HG02884 (cell line): Measurements from ENCODE around the gene ZNF592.

ENCODE experiments used
- ATAC-seq: cut with Tn5 transposase; IDR thresholded peaks from one replicate; pipeline ENCODE4 v1.9.1; 2021; ENCODE audit warnings: mild to moderate bottlenecking, moderate library complexity; ENCODE audit not compliant: unreplicated experiment

Gene ZNF592

DNA sequence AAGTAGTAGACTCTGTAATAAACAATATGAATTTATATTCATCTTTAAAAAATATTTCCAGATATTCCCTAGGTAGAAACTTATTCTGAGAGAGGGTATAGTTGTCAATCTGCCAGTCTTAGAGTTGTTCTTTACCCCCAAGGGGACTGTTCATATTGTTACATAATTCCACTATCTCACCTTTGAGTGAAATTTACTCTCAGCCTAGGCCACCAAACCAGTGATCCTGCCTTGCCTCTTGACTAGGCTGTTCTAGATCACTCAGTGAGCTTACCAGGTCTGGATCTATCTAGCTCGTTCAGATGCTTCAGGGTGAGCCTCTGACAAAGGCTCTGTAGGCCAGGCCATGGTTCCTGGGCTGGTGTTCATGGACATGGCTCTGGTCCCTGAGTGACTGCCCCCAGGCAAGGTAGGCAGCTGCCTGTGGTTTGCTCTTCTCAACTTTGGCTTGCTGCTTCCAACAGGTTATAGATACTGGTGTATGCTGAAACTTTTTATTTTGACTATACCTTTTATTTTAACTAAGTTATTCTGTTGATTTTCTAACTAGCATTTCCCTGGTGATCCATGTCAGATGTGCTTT is 27.6 kb downstream of the ZNF592 start:
- no peak for ATAC-seq

DNA sequence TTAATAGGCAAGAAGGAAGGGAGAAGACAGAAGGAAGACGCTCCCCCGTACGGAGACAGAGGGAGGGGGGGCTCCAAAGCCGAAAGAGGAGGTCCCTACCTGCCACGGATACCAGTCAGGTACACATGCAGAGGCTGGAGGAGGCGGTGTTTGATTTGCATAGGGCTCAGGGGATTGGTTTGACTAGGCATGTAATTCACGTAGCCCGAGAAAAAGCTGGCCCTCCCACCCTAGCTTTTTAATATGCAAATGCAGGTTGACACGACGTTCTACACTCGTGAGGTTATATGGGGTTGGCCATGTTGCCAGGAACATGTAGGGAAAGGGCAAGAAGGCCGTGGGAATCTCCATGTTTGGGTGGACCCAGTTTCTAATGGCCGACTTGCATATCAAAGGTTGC is 29.8 kb downstream of the ZNF592 start:
- no peak for ATAC-seq

DNA sequence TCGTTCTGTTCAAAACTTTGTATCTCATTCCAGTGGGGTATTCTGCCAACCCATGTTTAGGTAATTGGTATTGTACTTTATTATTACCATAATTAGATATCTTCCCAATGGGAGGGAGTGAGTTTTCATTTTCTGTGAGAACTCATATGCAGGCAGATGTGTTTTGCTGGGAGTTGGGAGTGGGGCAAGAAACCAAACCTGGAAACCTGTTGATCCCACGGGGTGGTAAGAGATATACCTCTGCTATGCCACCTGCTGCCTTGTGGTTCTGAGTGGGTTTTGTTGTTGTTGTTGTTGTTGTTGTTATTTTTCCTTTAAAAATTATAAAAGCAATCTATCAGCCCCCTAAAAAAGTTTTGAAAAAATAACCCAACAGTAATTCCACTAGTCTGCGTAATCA is 32.1 kb downstream of the ZNF592 start:
- ATAC-seq: no peak

DNA sequence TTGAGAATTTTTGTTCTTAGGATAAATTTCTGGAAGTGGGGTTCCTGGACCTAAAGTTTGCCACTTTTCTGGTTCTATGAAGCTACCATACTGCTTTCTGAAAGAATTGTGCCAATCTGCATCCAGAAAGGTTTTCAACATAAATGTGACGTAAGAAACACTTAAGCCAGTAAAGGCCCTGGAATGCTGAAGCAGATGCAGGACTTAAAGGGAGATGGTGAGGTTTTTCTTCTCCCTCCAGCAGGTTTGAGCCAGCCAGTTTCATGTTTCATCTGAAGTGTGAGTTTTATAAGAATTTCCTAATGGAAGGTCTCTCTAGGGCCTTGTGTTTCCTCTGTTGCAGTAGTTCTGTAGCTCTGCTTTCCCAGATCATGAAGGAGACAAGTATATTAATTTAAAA is 33.1 kb downstream of the ZNF592 start:
- ATAC-seq: no peak

DNA sequence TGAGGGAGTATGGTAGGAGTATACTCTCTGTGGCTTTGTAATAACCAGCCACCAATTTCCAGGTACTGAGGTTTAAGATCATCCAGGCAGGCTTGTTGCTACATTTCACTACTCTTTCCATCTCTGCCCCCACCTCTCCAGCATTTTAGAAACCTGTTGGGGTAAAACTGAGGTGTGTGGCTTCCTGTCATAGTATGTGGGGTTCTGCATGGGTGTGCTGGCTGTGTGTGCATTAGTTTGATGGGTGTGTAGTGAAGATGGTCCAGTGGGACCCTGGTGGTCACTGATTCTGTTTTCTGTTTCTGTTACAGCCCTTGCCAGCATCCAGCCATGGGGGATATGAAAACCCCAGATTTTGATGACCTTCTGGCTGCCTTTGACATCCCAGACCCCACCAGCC is 34.0 kb downstream of the ZNF592 start:
- ATAC-seq: no peak

DNA sequence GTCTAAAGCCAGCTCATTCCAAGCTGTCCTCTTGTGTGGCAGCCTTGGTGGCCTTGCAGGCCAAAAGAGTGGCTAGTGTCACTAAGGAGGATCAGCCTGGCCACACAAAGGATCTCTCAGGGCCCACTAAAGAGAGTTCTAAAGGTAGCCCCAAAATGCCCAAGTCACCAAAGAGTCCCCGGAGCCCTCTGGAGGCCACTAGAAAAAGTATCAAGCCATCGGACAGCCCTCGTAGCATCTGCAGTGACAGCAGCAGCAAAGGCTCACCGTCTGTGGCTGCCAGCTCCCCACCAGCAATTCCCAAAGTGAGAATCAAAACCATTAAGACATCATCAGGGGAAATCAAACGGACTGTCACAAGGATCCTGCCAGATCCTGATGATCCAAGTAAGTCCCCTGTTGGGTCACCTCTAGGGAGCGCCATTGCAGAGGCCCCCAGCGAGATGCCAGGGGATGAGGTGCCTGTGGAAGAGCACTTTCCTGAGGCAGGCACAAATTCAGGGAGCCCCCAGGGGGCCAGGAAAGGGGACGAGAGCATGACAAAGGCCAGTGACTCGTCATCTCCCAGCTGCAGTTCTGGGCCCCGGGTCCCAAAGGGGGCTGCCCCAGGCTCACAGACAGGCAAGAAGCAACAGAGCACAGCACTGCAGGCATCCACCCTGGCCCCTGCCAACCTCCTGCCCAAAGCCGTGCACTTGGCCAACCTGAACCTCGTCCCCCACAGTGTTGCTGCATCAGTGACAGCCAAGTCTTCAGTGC is 35.3 kb downstream of the ZNF592 start:
- ATAC-seq: no peak

DNA sequence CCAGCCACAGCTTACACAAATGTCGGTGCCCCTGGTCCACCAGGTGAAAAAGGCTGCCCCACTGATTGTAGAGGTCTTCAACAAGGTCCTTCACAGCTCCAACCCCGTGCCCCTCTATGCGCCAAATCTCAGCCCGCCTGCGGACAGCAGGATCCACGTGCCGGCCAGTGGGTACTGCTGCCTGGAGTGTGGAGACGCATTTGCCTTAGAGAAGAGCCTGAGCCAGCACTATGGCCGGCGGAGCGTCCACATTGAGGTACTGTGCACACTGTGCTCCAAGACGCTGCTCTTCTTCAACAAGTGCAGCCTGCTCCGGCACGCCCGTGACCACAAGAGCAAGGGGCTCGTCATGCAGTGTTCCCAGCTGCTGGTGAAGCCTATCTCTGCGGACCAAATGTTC is 35.9 kb downstream of the ZNF592 start:
- no peak for ATAC-seq

DNA sequence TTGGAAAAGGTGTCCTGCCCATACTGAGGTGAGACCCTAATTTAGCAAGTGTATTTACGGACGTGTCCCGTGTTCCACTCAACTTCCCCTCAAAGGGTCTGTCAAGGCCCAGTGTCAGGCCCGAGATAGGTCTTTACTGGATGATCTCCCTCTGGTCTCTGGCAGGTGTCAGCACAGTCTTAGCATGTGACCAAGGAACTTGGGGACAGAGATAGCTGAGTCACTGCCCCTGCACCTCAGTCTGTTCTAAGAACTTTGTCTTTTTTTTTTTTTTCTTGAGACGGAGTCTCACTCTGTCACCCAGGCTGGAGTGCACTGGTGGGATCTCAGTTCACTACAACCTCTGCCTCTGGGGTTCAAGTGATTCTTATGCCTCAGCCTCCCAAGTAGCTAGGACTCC is 36.7 kb downstream of the ZNF592 start:
- no peak for ATAC-seq

DNA sequence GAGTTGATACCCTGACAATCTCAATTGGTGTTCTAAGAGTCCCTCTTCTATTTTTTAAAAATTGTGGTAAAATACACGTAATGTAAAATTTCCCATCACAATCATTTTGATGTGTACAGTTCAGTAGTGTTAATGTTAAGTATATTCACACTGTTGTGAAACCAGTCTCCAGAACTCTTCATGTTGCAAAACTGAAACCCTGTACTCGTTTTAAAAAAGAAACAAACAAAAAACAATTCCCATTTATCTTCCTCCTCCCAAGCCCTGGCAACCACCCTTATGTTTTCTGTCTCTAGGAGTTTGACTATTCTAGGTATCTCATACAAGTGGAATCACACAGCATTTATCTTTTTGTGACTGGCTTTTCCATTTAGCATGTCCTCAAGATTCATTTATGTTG is 40.1 kb downstream of the ZNF592 start:
- no peak for ATAC-seq

DNA sequence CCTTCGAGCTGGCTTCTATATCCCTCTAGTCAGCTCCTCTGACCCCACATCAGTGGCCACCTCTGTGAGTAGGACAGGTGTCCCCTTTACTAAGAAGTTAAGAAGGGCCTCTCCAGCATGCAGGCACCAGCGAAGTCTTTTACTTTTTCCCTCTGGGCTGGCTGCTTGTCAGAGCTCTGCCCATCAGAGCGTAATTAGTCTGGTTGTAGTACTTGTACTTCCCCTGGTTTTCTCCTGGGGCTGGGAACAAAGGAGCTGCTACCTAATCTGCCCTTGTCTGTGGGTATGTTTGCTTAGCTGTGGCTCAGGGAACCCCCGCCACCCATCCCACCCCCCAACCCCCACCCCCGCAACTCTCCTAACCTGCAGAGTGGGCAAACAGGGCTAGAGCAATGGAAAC is 41.4 kb downstream of the ZNF592 start:
- no peak for ATAC-seq

DNA sequence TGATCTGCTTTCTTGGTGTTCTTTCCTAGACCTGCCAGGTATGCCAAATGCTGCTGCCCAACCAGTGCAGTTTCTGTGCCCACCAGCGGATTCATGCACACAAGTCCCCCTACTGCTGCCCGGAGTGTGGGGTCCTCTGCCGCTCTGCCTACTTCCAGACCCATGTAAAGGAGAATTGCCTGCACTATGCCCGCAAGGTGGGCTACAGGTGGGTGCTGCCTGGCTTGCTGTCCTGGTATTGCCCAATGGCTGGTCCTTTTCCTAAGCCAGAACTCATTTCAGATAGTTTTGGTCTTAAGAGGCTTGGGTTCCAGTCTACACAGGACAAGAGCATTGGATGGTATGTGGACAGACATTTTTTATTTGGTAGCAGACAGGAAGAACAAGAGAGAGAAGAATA is 42.3 kb downstream of the ZNF592 start:
- ATAC-seq: no peak

DNA sequence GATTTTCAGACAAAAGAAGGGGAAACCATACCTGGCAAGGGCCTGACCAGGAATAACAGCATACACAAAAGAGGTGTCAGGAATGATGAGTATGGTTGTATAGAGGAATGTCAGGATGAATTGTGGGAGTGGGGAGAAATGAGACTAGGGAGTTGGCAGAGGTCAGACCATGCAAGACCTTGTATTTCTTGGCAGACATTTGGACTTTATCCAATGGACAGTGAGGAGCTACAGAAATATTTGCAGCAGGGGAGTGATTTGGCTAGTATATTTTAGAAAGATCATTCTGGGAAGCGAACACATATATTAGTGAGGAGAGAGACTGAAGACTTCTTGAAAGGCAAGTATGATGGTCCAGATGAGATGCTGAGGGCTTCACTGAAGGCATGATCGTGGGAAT is 43.4 kb downstream of the ZNF592 start:
- no peak for ATAC-seq

DNA sequence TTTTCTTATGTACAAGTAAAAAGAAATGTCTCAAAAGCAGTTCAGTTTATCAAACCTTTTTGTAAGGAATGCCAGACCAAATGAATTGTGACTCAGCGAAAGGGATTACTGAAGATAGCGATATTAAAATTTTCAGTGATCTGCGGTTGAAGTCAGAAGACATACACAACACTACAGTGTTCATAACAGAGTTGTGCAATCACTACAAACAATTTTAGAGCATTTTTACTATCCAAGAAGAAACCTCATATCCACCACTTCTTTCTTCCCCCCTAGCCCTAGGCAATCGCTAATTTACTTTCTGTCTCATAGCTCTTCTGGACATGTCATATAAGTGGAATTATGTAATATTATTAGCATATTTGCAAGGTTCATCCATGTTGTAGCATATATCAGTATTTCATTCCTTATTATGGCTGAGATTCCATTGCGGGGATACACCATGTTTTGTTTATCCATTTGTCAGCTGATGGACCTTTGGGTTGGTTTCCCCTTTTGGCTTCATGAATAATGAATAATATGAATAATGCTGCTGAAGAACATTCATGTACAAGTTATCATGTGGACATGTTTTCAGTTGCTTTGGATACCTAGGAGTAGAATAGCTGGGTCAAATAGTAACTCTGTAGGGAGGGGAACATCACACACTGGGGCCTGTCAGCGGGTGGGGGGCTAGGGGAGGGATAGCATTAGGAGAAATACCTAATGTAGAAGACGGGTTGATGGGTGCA is 45.2 kb downstream of the ZNF592 start:
- no peak for ATAC-seq

DNA sequence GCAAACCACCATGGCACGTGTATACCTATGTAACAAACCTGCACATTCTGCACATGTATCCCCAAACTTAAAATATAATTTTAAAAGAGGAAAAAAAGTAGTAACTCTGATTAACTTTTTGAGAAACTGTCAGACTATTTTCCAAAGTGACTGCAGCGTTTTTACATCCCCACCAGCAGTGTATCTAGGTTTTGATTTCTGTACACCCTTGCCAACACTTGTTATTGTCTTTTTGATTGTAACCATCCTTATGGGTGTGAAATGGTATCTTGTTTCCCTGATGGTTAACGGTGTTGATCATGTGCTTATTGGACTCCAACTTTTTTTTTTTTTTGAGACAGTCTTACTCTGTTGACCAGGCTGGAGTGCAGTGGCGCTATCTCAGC is 45.8 kb downstream of the ZNF592 start:
- no peak for ATAC-seq

DNA sequence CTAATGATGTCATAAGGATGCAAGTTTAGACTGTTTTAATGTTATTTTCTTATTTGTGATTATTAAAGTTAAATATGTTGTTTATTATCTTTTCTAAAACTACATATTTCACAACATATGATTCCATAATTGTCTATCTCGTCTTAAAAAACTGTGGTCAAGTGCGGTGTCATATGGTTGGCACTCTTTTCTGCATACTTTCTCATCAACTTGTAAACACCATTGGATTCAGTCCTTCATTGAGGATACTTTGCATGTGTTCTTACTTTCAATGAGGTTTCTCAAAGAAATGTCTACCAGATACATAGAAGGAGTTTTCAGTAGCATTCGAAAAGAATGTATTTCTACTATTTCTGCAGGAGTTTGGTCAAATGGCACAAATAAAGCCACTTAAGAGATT is 46.8 kb downstream of the ZNF592 start:
- no peak for ATAC-seq

DNA sequence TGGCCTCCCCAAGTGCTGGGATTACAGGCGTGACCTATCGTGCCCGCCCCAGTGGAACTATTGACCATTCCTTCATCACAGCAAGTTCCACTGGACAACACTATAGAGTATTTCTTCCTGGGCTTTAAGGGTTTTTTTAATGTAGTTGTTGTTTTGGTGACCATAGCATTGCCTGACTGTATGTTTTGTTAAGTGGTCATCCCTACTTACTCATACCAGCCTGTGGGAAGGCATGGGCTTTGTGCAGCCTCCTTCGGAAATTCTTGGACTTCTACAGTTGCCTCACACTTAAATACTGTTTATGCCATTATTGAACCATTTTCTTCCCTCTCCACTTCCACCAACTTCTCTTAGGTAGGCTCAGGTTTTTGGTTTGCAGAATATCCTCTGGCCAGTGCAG is 48.8 kb downstream of the ZNF592 start:
- ATAC-seq: no peak

DNA sequence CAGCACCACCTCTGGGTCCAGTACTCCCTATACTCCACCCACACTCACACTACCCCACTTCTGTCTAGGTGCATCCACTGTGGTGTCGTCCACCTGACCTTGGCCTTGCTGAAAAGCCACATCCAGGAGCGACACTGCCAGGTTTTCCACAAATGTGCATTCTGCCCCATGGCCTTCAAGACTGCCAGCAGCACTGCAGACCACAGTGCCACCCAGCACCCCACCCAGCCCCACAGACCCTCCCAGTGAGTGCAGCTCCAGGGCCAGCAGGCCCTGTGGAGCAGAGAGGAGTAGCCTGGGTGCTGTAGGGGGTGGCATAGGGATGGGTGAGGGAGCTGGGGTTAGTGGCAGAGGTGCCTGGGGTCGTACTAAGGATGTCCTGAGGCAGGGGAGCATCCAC is 49.4 kb downstream of the ZNF592 start:
- no peak for ATAC-seq

DNA sequence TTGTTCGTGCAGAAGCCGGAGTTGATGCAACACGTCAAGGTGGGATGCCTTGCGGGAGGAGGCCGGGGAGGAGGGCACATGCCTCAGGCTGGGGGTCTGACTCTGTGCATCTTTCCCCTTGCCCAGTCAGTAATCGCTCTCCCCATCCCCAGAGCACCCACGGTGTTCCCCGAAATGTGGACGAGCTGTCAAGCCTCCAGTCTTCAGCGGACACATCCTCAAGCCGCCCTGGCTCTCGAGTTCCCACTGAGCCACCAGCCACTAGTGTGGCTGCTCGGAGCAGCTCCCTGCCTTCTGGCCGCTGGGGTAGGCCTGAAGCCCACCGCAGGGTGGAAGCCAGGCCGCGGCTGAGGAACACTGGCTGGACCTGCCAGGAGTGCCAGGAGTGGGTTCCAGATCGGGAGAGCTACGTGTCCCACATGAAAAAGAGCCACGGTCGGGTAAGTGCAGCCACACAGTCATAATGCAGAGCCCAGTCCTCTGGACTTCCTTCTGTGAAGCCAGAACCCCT is 50.1 kb downstream of the ZNF592 start:
- no peak for ATAC-seq

DNA sequence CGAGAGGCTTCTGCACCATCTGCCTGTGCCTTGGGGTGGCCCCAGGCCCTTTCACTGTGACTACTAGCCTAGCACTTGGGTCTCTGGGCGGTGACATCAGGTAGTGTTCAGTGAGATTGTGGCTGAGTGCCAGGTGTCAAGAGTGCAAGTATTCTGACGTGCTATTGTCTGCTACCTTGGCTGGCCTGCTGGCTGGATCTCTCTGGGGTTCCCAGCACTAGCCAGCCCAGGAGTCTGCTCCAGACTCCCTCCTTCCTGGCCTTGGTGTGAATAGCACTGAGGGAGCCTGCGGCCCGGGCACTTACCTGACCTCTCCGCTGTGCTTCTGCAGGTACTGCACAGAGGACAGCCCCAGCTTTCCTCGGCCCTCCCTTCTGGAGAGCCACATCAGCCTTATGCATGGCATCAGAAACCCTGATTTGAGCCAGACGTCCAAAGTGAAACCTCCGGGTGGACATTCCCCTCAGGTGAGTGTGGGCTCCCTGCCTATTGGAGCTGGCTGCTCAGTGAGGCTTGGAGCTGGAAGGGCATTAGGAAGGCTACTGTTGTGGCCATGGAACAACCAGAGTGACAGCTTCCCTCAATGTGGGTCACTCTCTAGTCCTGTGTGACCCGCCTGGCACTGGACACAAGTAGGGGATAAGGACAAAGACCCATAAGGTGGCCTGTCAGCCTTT is 51.3 kb downstream of the ZNF592 start:
- ATAC-seq: no peak

DNA sequence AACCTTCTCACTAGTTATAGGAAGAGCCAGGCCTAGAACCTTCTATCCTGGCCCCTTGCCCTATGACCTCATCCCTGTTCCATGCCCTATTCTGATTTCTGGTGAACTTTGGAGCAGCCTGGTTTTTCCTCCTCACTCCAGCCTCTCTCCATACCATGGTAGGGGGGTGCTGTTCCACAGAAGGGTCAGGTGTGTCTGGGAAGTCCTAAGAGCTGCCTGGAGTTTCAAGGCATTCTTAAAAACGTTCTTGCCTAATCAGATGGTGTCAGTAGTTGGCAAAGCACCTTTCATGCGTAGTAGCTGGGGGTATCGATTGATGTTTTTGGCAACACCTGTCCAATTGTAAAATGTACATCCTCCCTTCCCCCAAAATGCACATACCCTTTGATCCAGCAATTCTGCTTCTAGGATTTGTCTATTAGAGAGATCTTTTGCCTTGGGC is 52.0 kb downstream of the ZNF592 start:
- ATAC-seq: no peak
